ENCODE data around the gene RASSF4.
A peak's percentile ranks its signal among the peaks of the same experiment; 100 is the strongest.

Gene RASSF4

GRCh38 chr10:44927352-44927751, 32.2 kb upstream of the RASSF4 start:
- no peak for DNase-seq (ENCODE audit: low read depth in 2 of 2)

GRCh38 chr10:44928462-44928861, 31.1 kb upstream of the RASSF4 start:
- no peak for DNase-seq (ENCODE audit: low read depth in 2 of 2)

GRCh38 chr10:44929356-44930255, 30.0 kb upstream of the RASSF4 start:
- DNase-seq (ENCODE audit: low read depth in 2 of 2), result no peak

- DNase-seq (ENCODE audit: low read depth in 2 of 2), result no peak
Measured at GRCh38 chr10:44930904-44931620, 28.5 kb upstream of the RASSF4 start.

- no peak for DNase-seq (ENCODE audit: low read depth in 2 of 2)
Measured at GRCh38 chr10:44931621-44932516, 27.7 kb upstream of the RASSF4 start.

- DNase-seq (ENCODE audit: low read depth in 2 of 2), result peak; percentile 62 to 85
Measured at GRCh38 chr10:44932517-44933450, 26.8 kb upstream of the RASSF4 start.

GRCh38 chr10:44933451-44934321, 25.9 kb upstream of the RASSF4 start:
- DNase-seq (ENCODE audit: low read depth in 2 of 2), result no peak

- no peak for DNase-seq (ENCODE audit: low read depth in 2 of 2)
Measured at GRCh38 chr10:44934416-44935200, 25.0 kb upstream of the RASSF4 start.

- DNase-seq (ENCODE audit: low read depth in 2 of 2), result no peak
Measured at GRCh38 chr10:44935201-44935965, 24.2 kb upstream of the RASSF4 start.

- DNase-seq (ENCODE audit: low read depth in 2 of 2), result no peak
Measured at GRCh38 chr10:44935966-44936295, 23.7 kb upstream of the RASSF4 start.

- DNase-seq (ENCODE audit: low read depth in 2 of 2), result no peak
Measured at GRCh38 chr10:44936314-44936975, 23.2 kb upstream of the RASSF4 start.

- DNase-seq (ENCODE audit: low read depth in 2 of 2), result no peak
Measured at GRCh38 chr10:44937196-44938005, 22.2 kb upstream of the RASSF4 start.

GRCh38 chr10:44938956-44939355, 20.6 kb upstream of the RASSF4 start:
- DNase-seq (ENCODE audit: low read depth in 2 of 2), result no peak

GRCh38 chr10:44939691-44940401, 19.8 kb upstream of the RASSF4 start:
- no peak for DNase-seq (ENCODE audit: low read depth in 2 of 2)

GRCh38 chr10:44944354-44944753, 15.2 kb upstream of the RASSF4 start:
- no peak for DNase-seq (ENCODE audit: low read depth in 2 of 2)

- DNase-seq (ENCODE audit: low read depth in 2 of 2), result no peak
Measured at GRCh38 chr10:44946205-44946604, 13.4 kb upstream of the RASSF4 start.
